ENCODE measurements around the gene PTPRD.

PTPRD gene

GRCh38 chr9:8754751-8755150 lies 1858.1 kb downstream of the PTPRD start:
- TF ChIP-seq CTCF (IDR thresholded peaks at IDR 0.05; ENCODE audit: low read depth, low read length, missing control alignments), result no peak
- DNase-seq (ENCODE audit: extremely low read depth, low read depth), result no peak
- H3K4me3 ChIP-seq (replicated peaks; ENCODE audit: low read depth, low read length), result no peak overlapping the region

DNA sequence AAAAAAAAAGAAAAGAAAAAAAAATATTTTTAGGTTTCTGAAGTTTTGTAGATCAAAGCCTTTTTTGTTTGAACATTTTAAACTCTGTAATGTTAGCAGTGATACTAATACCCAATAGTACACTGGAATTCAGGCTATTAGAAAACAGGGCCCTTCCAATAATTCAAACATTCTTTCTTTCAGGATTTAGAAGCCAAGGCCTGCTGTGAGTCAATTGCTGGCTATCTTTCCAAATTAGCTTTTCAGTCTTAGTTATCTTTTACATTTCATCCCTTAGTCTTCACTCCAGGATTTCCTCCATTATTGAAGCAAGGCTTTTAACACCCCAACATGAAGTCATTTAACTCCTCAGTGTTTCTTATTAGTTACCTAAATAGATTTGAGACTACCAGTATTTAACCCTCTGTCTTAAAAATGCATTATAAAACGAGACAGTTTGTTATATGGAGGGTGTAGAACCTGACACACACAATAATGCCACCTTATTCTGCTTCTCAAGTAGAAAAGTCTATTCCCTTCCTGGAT lies 1861.3 kb downstream of the PTPRD start:
- no peak for TF ChIP-seq CTCF (IDR thresholded peaks at IDR 0.05; ENCODE audit: low read depth, low read length, missing control alignments)
- no peak overlapping the region for H3K4me3 ChIP-seq (replicated peaks; ENCODE audit: low read depth, low read length)
- DNase-seq (ENCODE audit: extremely low read depth, low read depth), result no peak

GRCh38 chr9:8750639-8751051 lies 1862.2 kb downstream of the PTPRD start:
- TF ChIP-seq CTCF (IDR thresholded peaks at IDR 0.05; ENCODE audit: low read depth, low read length, missing control alignments), result no peak
- H3K4me3 ChIP-seq (replicated peaks; ENCODE audit: low read depth, low read length), result no peak overlapping the region
- no peak for DNase-seq (ENCODE audit: extremely low read depth, low read depth)

DNA sequence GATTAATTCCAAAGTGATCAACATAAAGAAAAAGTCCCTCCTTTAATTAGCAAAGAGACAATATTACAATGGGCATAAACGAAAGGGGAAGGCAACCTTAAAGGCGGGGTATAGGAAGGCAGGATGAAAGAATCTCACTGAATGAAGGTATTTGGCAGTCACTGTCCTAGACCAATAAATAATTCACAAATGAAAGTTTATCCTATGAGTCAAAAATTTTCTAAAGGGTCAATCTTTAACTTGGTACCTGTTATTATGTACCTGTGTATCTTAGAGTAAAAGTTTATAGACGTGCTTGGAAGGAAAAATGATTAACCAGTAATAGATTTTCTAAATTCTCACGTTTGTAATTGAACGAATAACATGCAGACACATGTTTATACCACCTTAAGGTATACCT lies 1867.5 kb downstream of the PTPRD start:
- no peak for TF ChIP-seq CTCF (IDR thresholded peaks at IDR 0.05; ENCODE audit: low read depth, low read length, missing control alignments)
- no peak overlapping the region for H3K4me3 ChIP-seq (replicated peaks; ENCODE audit: low read depth, low read length)

DNA sequence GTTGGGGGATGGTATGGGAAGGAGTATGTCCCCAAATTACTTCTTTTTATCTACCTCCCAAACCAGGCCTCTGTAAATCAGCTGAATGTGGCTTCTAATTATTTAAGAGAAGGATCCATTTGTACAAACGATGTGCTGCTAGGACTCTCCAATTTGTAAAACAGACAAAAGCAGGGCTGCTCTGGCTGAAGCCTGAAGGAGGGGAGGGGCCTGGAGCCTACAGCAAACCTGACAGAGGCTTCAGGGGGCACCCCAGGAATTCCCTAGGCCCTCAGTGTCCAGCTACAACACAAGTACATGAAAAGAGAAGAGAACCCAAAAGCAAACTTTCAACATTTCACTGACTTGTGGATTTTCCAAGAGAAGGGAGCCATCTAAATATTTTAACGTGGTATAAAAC lies 1873.9 kb downstream of the PTPRD start:
- DNase-seq (ENCODE audit: extremely low read depth, low read depth), result no peak
- no peak overlapping the region for H3K4me3 ChIP-seq (replicated peaks; ENCODE audit: low read depth, low read length)
- no peak for TF ChIP-seq CTCF (IDR thresholded peaks at IDR 0.05; ENCODE audit: low read depth, low read length, missing control alignments)

More for the DNA sequence above, 1867.5 kb downstream of the PTPRD start:
- DNase-seq (ENCODE audit: extremely low read depth, low read depth), result no peak

GRCh38 chr9:8736805-8737204 lies 1876.0 kb downstream of the PTPRD start:
- TF ChIP-seq CTCF (IDR thresholded peaks at IDR 0.05; ENCODE audit: low read depth, low read length, missing control alignments), result no peak
- DNase-seq (ENCODE audit: extremely low read depth, low read depth), result no peak
- H3K4me3 ChIP-seq (replicated peaks; ENCODE audit: low read depth, low read length), result no peak overlapping the region

DNA sequence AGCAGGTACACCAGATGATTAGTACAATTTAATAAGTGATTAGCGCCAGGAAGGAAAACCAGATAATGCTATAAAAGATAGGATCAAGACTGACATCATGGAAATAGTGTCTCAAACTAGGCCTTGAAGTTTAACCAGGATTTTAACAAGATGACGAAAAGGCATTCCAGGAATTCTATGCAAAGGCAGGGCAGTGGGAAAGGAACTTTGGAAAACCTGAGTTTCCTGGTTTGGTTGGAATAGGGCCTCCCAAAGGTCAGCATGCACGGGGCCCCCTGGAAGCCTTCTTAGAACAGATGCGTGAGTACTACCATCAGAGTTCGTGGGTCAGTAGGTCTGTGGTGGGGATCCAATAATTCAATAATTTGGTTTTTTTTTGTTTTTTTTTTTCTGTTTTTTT lies 1878.0 kb downstream of the PTPRD start:
- DNase-seq (ENCODE audit: extremely low read depth, low read depth), result no peak
- no peak overlapping the region for H3K4me3 ChIP-seq (replicated peaks; ENCODE audit: low read depth, low read length)
- TF ChIP-seq CTCF (IDR thresholded peaks at IDR 0.05; ENCODE audit: low read depth, low read length, missing control alignments), result no peak
